Thyroid gland (tissue), 4 donors: ENCODE results near the gene ACYP2.

Source experiments
- CTCF ChIP-seq, 6 experiments: fragments of 200-600 bp in 3 of 6; fragments of 450-650 bp in 3 of 6; sonication (generic) in 3 of 6; IDR thresholded peaks; one replicate each; pipeline ENCODE4 v1.5.1; 2016 to 2019; ENCODE audit warnings: antibody characterized with exemption in 6 of 6, mild to moderate bottlenecking in 2 of 6, inconsistent platforms in 1 of 6, moderate library complexity in 1 of 6
- POLR2A ChIP-seq, 2 donors: fragments of 450-650 bp; IDR thresholded peaks; one replicate each; pipeline ENCODE4 v1.6.1; 2017; ENCODE audit warnings: antibody characterized with exemption in 2 of 2, mild to moderate bottlenecking in 2 of 2, moderate library complexity in 1 of 2

DNA sequence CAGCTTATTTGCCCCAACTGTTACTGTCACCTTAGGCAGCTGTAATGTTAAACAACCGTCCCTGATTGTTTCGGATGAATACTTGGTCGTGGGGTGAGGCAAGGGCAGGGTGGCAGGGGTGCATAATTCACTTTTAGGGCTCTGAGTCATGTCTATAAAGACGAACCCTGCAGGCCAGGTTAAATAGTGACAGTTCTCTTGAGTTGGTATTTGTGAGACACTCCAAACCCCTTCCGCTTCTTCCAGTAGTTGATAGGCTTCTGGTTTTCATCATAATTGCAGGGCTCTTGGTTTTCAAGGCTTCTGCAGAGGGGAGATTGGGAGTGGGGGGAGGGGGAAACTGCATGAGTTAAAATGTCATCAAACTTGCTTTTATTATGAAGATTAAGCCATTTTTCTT, 237.8 kb downstream of the ACYP2 start:
- no peak for TF ChIP-seq CTCF (IDR thresholded peaks at IDR 0.05)
- no peak for TF ChIP-seq POLR2A (IDR thresholded peaks at IDR 0.05)
